Endothelial cell of umbilical vein (primary cell): ENCODE results near the gene MED27. TPM values are rescaled to one million over a fixed set of nuclear protein-coding genes. Genes with fewer than 3 reads are reported as not detected.

Experiments
- BruUV-seq: library from RNA; stranded (reverse); fragments of 400-500 nt; replicated peaks from 2 replicates; lab custom pipeline; 2021; lab: Mats Ljungman, UMichigan
- CTCF ChIA-PET: fragments of 300-600, 350-600 bp; sonication (Branson Sonifier 250); formaldehyde crosslinking; loops from one replicate; lab custom pipeline; 2021; ENCODE audit warnings: antibody characterized with exemption, inconsistent platforms; lab: Charles Lee
- POLR2A ChIA-PET: fragments of 300-600, 350-600 bp; sonication (Branson Sonifier 250); formaldehyde crosslinking; loops from one replicate; lab custom pipeline; 2021; ENCODE audit warnings: antibody characterized with exemption, inconsistent platforms; lab: Charles Lee
- DNase-seq: peaks from one replicate; pipeline ENCODE4 v3.0.0-alpha.2; 2011; ENCODE audit warnings: low read depth, low spot score
- FAIRE-seq: peaks from 2 replicates; lab custom pipeline; 2011; peaks lifted over from hg19 to GRCh38; lab: Jason Lieb, UNC
- H2AFZ ChIP-seq: 2 replicates; pipeline ENCODE4 v1.6.0; 2012; ENCODE audit warnings: low read depth, low read length, control low read depth, inconsistent platforms
- H3K27ac ChIP-seq: 2 replicates; pipeline ENCODE4 v1.5.1; 2011; ENCODE audit warnings: low read depth, mild to moderate bottlenecking, control low read depth, low read length, moderate library complexity; ENCODE audit not compliant: insufficient read depth
- H3K27me3 ChIP-seq, 2 experiments: 2 replicates each; pipeline versions ENCODE4 v1.6.0 to v1.6.1; 2011; ENCODE audit warnings: low read length in 2 of 2, mixed read lengths in 1 of 2; ENCODE audit not compliant: control insufficient read depth in 2 of 2, insufficient read depth in 2 of 2
- H3K36me3 ChIP-seq, 2 experiments: 2 replicates in 1 of 2; 3 replicates in 1 of 2; pipeline ENCODE4 v1.5.1; 2011; ENCODE audit warnings: low read length in 2 of 2, mild to moderate bottlenecking in 1 of 2, moderate library complexity in 1 of 2; ENCODE audit not compliant: control insufficient read depth in 2 of 2, insufficient read depth in 2 of 2; ENCODE audit errors: extremely low read depth in 1 of 2
- H3K4me1 ChIP-seq: 3 replicates; pipeline ENCODE4 v1.5.1; 2011; ENCODE audit warnings: mild to moderate bottlenecking, low read length; ENCODE audit not compliant: control insufficient read depth, insufficient read depth; ENCODE audit errors: extremely low read depth
- H3K4me2 ChIP-seq: 2 replicates; pipeline ENCODE4 v1.6.1; 2011; ENCODE audit warnings: low read length, control low read depth, mixed read lengths; ENCODE audit not compliant: insufficient read depth
- H3K4me3 ChIP-seq, 3 experiments: fragments of 200-600 bp in 1 of 3; sonication (generic), shearing (Covaris generic) in 1 of 3; replicated peaks in 1 of 3; 2 replicates each; pipeline ENCODE4 v1.5.1; 2011 to 2016; ENCODE audit warnings: control low read depth in 3 of 3, low read length in 3 of 3, mild to moderate bottlenecking in 2 of 3, inconsistent platforms in 1 of 3, low read depth in 1 of 3, moderate library complexity in 1 of 3; ENCODE audit not compliant: insufficient read depth in 1 of 3
- H3K79me2 ChIP-seq: 2 replicates; pipeline ENCODE4 v1.6.0; 2012; ENCODE audit warnings: low read length, inconsistent platforms; ENCODE audit not compliant: control insufficient read depth, insufficient read depth
- H3K9ac ChIP-seq: replicated peaks from 2 replicates; pipeline ENCODE3; 2011; ENCODE audit warnings: low read length, control low read depth; ENCODE audit not compliant: insufficient read depth; ENCODE audit errors: extremely low read depth
- H3K9me1 ChIP-seq: replicated peaks from 3 replicates; pipeline ENCODE4 v1.6.0; 2011; ENCODE audit warnings: mild to moderate bottlenecking, low read length; ENCODE audit not compliant: control insufficient read depth, insufficient read depth; ENCODE audit errors: extremely low read depth
- H3K9me3 ChIP-seq: replicated peaks from 2 replicates; pipeline ENCODE4 v1.5.1; 2012; ENCODE audit warnings: low read length, inconsistent platforms; ENCODE audit not compliant: control insufficient read depth, insufficient read depth
- H4K20me1 ChIP-seq: replicated peaks from 2 replicates; pipeline ENCODE3; 2011; ENCODE audit warnings: mild to moderate bottlenecking, low read length; ENCODE audit not compliant: control insufficient read depth, insufficient read depth; ENCODE audit errors: extremely low read depth
- EZH2 ChIP-seq: IDR thresholded peaks from 2 replicates; pipeline ENCODE4 v1.6.1; 2012; ENCODE audit warnings: borderline replicate concordance, low read depth, mild to moderate bottlenecking, moderate library complexity, low read length, inconsistent platforms; ENCODE audit not compliant: severe bottlenecking
- FOS ChIP-seq: IDR thresholded peaks from 2 replicates; pipeline ENCODE4 v1.6.1; 2011; ENCODE audit warnings: mild to moderate bottlenecking, low read length, moderate library complexity, borderline replicate concordance; ENCODE audit not compliant: insufficient read depth
- GATA2 ChIP-seq: IDR thresholded peaks from 2 replicates; pipeline ENCODE4 v1.7.0; 2011; ENCODE audit warnings: low read depth, mild to moderate bottlenecking, moderate library complexity, mixed read lengths, low read length; ENCODE audit not compliant: insufficient read length, insufficient read depth
- JUN ChIP-seq: IDR thresholded peaks from 2 replicates; pipeline ENCODE4 v1.6.1; 2011; ENCODE audit warnings: borderline replicate concordance, low read depth; ENCODE audit not compliant: insufficient read length, insufficient read depth
- MYC ChIP-seq: IDR thresholded peaks from one replicate; pipeline ENCODE4 v1.6.1; 2011; ENCODE audit warnings: mild to moderate bottlenecking, low read depth, low read length
- POLR2A ChIP-seq: IDR thresholded peaks from 2 replicates; pipeline ENCODE4 v1.6.1; 2012; ENCODE audit warnings: low read depth, mild to moderate bottlenecking, control low read depth, low read length
- POLR2AphosphoS5 ChIP-seq: IDR thresholded peaks from 2 replicates; pipeline ENCODE4 v1.6.1; 2012; ENCODE audit warnings: low read depth, mild to moderate bottlenecking, control low read depth, low read length, moderate library complexity; ENCODE audit not compliant: insufficient read depth
- dilution Hi-C: fragments of 300-500 bp; cut with MboI; formaldehyde crosslinking; loops from one replicate; pipeline ENCODE4 v1.15.0; 2019; ENCODE audit warnings: low sequenced_read_pairs; ENCODE audit not compliant: extremely low pct_ligation_motif_present
- intact Hi-C: fragments of 100-400 bp; cut with micrococcal nuclease; formaldehyde crosslinking; loops from one replicate; pipeline ENCODE4 v1.10.0; 2022
- polyA plus RNA-seq, 4 experiments: library from polyadenylated mRNA; depleted of rRNA in 3 of 4; stranded (reverse) in 3 of 4; unstranded in 1 of 4; fragments of >200 nt; gene quantifications; 2 replicates each; pipeline versions ENCODE4 v1.2.1 to v1.2.3, GENCODE V29; 2011 to 2012; ENCODE audit warnings: missing spikeins in 1 of 4
- total RNA-seq: library from RNA; stranded (reverse); gene quantifications from 2 replicates; pipeline ENCODE4 v1.2.3, GENCODE V29; 2021
- TF ChIP-seq, protein P1 (sequence below): IDR thresholded peaks from 2 replicates; pipeline ENCODE4 v1.6.1; 2011; ENCODE audit not compliant: insufficient read depth, insufficient read length
- TF ChIP-seq, protein P2 (sequence below), 2 donors: IDR thresholded peaks; 1 replicate in 1 of 2; 2 replicates in 1 of 2; pipeline ENCODE4 v1.5.1; 2011; ENCODE audit warnings: low read length in 2 of 2, mild to moderate bottlenecking in 2 of 2, moderate library complexity in 2 of 2, control low read depth in 1 of 2, inconsistent platforms in 1 of 2, low read depth in 1 of 2; ENCODE audit not compliant: insufficient read depth in 1 of 2; ENCODE audit errors: extremely low read depth in 1 of 2

Gene MED27
- total and polyA plus RNA-seq, 2 donors (not counting 3 experiments of a cell fraction or from before 2014, with no cell fraction given) = 27.9 to 47.8 TPM

DNA sequence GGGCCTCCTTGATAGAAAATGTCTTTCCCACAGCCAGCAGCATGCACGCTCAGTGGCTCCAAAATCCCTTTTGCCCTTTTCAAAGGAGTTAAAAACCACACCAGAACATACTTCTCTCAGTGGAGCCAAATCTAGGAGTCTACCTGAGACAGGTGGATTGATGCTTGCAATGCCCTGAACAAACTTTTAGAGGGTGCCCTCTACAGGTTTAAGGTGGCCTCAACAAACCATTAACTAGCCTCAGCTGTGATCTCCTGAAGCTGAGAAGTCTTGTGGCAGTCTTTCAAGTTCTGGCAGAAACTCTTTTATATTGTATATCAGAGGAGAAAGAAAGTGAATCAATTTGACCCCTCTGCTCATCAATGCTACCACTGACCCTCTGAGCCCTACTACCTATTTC, 125.4 kb downstream of the MED27 start:
- Histone ChIP-seq H4K20me1 (no peaks in the 10 kb centered on the region), H3K9me1 (no peaks in the 10 kb centered on the region), H3K9ac (no peak overlapping the region), H2AFZ (no peak overlapping the region), H3K4me3 (no peak overlapping the region), H3K4me2 (no peak overlapping the region), H3K27me3 (no peaks in the 10 kb centered on the region), H3K9me3 (no peaks in the 10 kb centered on the region), H3K36me3 (no peaks in the 10 kb centered on the region), H3K27ac (no peak overlapping the region), H3K79me2 (no peaks in the 10 kb centered on the region), H3K4me1 (no peaks in the 10 kb centered on the region)
- FAIRE-seq (no peak), DNase-seq (no peak)
- CTCF ChIA-PET = no interaction called here
- dilution Hi-C loops (no loop called here), intact Hi-C loops (no loop called here)
- POLR2A ChIA-PET = no interaction called here
- no peak for TF ChIP-seq POLR2AphosphoS5
- no peak for TF ChIP-seq POLR2A
- TF ChIP-seq GATA2 = no peak
- no peak for TF ChIP-seq FOS
- TF ChIP-seq, protein P1, sequence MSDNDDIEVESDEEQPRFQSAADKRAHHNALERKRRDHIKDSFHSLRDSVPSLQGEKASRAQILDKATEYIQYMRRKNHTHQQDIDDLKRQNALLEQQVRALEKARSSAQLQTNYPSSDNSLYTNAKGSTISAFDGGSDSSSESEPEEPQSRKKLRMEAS = no peak
- no peak for TF ChIP-seq JUN
- TF ChIP-seq, protein P2, sequence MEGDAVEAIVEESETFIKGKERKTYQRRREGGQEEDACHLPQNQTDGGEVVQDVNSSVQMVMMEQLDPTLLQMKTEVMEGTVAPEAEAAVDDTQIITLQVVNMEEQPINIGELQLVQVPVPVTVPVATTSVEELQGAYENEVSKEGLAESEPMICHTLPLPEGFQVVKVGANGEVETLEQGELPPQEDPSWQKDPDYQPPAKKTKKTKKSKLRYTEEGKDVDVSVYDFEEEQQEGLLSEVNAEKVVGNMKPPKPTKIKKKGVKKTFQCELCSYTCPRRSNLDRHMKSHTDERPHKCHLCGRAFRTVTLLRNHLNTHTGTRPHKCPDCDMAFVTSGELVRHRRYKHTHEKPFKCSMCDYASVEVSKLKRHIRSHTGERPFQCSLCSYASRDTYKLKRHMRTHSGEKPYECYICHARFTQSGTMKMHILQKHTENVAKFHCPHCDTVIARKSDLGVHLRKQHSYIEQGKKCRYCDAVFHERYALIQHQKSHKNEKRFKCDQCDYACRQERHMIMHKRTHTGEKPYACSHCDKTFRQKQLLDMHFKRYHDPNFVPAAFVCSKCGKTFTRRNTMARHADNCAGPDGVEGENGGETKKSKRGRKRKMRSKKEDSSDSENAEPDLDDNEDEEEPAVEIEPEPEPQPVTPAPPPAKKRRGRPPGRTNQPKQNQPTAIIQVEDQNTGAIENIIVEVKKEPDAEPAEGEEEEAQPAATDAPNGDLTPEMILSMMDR (IDR thresholded peaks at IDR 0.05; ENCODE audit: extremely low read depth in 1 of 2, insufficient read depth in 1 of 2, low read depth in 1 of 2, low read length in 2 of 2) = peak; percentile 5 to 24
- TF ChIP-seq EZH2 = no peak
- no peak for TF ChIP-seq MYC
- BruUV-seq = no TSS peak
